ENCODE results near the gene GDNF.

DNA sequence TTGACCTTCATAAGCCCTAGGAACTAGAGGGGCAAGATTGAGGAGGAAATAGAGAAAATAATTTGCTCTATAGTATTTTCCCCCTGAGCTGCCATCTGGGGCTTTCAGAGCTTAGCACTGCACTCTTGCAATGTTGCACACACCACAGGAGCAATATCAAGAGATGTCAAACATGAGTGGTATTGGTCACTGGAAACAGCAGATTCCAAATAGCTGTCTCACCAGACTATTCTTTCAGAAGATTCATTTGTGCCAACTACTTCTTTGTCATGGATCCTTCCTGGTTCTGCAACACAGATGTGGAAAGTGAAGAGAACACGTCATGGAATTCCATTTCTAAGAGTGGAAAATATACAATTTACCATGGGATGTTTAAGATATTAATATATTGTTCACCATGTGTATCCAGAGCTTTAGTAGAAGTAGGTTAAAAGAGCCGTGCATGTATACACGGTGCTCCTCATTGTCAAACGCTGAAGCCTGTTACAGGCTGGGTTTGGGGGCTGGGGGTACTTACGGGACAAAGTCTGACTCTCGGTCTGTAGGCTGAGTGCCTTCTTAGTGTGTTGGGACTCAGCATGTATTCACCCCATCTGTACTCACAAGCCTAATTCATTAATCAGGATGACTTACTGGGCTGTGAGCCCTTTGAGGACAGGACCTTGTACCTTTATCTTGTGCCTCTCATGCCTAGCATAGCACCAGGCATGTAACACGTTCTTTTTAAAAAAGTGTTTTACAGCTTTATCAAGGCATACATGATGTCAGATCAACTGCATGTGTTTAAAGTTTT is 31.4 kb upstream of the GDNF start:
- no peak for TF ChIP-seq REST (IDR thresholded peaks at IDR 0.05; ENCODE audit: insufficient read depth in 1 of 2, low read depth in 2 of 2, low read length in 1 of 2)
- no peak for TF ChIP-seq CTCF (IDR thresholded peaks at IDR 0.05)

Data from Panc1 (cell line).